OCI-LY1 (cell line): Measurements from ENCODE around the gene HHIPL1.

Source experiments
- CTCF ChIP-seq: fragments of 200-600 bp; sonication (generic), shearing (Covaris generic); IDR thresholded peaks from 2 replicates; pipeline ENCODE4 v1.5.1; 2017; ENCODE audit warnings: mild to moderate bottlenecking, antibody characterized with exemption, low read length, moderate library complexity, mixed read lengths
- EZH2 ChIP-seq: fragments of 200-600 bp; sonication (generic), shearing (Covaris generic); IDR thresholded peaks from 2 replicates; pipeline ENCODE4 v1.8.0; 2017; ENCODE audit warnings: borderline replicate concordance, mixed run types, mild to moderate bottlenecking, antibody characterized with exemption, low read length, moderate library complexity, mixed read lengths

- no peak for TF ChIP-seq CTCF
- TF ChIP-seq EZH2 = no peak
Measured at GRCh38 chr14:99598774-99599173, 46.2 kb upstream of the HHIPL1 start.
